Inferior parietal cortex (tissue), 1 donor: Measurements from ENCODE around the gene CD47.

Experiments used
- DNase-seq: peaks from one replicate; pipeline ENCODE4 v3.0.0-alpha.2; 2016; ENCODE audit errors: extremely low spot score

Gene CD47

DNA sequence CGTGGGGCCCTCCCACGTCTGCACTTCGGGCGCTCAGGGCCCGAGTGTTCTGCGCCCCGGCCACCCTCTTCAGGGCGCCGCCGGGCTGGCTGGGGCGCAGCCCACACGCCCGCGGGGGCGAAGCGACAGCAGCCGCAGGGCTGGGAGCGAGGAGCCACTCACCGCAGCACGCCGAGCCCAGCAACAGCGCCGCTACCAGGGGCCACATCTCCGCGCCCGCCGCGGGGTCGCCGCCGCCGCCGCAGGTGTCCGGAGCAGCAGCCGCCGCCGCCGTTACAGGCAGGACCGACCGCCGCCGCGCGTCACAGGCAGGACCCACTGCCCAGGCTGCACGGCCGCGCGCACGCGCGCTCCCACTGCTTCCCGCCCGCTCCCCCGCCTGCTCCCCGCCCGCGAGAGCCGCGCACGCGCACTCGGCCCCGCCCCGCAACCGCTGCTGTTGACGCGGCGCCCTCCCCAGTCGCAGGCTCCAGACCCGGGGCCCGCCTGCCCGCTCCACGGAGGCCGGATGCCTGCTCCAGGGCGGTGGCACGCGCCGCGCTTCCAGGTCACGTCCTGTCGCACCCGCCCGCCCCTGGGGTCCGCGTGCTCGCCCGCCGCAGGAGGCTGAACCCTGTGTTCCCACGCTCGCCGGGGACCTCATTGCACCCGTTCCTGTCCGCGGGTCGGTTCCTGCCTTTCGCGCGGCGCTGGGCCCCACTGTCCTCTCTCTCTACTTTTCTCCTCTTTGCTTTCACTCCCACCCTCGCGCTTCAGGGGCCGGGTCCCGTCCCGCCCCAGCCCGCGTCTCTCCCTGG lies at the start of gene CD47:
Gene CD47 (minus strand): TSS at position 331 of the 797 bp plus-strand sequence. CDS start 123 bp downstream, at position 208.
- peak; percentile 79 for DNase-seq

- DNase-seq, result no peak
These were observed 46.6 kb upstream of the CD47 start for GRCh38 chr3:108137460-108137814.

DNA sequence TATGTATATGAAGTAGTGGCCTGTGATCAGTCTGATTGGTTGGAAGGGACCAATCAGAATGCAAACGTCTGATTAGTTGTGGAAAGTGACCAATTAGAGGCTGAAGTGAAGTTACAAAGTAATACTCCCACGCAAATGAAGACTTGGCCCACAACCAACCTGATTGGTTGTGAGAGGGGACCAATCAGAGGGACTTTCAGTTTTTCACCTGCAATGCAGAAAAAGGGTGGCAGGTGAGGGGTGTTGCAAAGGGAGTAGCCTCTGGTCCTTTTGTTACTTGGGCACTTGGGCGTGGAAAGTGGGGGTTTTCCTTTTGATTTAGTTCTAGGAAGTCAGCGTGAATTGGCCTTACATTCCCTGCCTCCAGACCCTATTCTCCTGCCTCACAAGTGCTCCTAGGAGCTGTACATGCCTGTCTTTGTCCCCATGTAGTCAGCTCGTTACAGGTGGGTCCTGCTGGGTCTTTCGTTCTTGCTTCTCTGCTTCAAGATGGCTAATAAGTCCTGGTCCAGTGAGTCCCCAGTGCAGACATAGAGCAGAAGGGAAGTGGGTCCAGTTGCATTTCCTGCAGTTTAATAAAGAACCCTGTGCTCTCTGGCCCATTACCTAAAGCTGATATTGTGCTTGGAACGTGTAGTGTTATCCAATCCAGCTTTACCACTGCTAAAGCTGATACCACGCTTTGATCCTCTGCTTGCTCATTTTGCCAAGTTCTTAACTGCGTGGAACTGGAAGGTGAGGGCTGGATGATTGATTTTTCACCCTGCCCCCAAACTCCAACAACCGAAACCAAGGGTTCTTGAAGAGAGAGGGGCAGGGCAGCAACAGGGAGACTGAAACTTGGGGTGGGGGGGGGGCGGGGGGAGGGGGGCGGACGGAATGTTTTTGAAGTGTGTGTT lies 46.0 kb upstream of the CD47 start:
- no peak for DNase-seq

DNA sequence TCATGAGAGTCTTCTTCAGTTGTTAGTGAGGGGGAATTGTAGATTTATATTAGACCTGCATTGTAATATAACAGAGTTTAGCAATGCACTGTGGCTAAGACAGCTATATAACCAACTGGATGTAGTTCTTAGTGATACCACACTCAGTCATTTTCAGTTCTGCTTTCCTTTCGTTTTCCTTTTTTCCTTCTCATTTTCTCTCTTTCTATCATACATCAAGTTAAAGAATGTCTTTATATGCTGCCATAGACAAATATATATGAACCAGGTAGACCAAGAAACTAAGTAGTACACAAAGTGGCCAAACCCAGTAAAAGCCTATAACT lies 43.7 kb upstream of the CD47 start:
- DNase-seq, result no peak

GRCh38 chr3:108133858-108134554 lies 43.2 kb upstream of the CD47 start:
- DNase-seq, result no peak

- no peak for DNase-seq
These were observed 42.2 kb upstream of the CD47 start for GRCh38 chr3:108133048-108133369.

DNA sequence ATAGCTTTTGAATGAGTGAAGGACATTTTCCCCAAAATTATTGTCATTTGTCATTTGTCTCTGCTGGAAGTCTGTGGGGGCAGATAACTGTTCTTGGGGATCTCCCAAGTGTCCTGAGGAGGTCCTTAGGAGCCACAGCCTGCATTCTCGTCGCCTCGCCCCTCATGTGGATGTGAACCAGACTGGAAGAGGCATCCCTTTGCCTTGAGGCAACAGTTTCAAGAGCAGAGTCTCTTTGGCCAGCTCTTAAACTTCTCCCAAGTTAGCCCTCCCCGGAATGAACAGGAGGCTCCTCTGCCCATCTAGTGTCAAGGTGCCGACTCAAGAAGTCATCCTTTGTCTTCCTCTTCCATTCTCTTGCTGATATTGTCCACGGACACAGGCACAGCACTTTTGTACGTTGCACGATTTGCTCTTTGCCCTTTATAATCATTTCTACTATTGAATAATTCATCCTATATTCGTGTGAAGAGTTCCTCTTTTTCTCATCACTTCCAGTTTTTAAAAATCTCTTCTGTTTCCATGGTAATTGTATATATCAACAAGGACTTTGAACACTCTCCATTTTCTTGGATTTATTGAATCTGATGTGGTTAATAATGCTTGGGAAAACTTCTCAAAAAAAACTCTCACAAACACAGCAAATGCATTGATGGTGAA lies 40.8 kb upstream of the CD47 start:
- no peak for DNase-seq

GRCh38 chr3:108130701-108131474 lies 40.1 kb upstream of the CD47 start:
- DNase-seq, result no peak

- DNase-seq, result no peak
These were observed 39.4 kb upstream of the CD47 start for GRCh38 chr3:108130236-108130635.

DNA sequence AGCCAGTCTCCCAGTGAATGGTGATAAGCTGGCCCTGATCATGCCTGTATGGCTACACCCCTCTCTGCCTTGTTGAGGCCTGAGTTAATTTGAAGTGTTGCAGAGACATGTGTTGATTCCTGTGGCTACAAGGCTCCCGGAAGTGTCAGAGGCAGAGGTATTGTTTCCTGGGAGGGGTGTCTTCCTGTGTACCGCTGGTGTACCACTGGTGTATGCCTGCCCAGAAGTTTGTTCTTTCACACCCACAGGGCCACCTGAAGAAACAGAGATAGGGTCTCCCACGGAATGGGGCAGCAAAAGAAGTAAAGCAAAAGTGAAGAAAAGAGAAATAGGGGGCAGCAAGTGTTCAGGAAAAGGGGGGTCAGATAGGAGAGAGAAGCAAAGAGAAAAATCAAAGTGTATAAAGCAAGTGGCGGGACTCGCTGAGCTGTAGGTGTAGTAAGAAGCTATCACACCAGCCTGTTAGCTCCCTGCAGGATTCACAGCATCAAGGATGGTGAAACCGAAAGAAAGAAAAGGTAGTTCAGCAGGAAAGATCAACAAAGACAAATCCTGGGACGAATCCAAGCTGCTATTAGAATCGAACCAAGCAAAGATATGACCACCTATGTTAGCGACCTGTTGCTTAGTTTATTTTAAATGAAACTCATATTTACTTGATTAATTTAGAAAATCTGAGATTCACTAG lies 36.6 kb upstream of the CD47 start:
- DNase-seq, result no peak

DNA sequence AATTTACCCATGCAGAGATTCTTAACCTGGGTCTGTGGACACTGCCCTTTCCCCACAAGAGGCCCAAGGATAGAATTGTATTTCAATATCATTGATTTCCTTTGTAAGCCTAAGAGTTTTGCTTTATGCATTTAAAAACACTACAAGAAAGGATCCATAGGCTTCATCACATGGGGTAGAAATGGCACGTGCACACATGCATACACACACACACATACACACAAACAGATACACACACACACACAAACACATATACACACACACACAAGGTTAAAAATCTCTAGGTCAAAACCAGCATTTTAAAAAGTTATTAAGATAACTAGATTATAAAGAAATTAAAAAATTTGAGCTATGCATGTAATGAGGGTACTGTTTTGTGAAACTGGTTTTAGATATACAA lies 35.5 kb upstream of the CD47 start:
- no peak for DNase-seq

DNA sequence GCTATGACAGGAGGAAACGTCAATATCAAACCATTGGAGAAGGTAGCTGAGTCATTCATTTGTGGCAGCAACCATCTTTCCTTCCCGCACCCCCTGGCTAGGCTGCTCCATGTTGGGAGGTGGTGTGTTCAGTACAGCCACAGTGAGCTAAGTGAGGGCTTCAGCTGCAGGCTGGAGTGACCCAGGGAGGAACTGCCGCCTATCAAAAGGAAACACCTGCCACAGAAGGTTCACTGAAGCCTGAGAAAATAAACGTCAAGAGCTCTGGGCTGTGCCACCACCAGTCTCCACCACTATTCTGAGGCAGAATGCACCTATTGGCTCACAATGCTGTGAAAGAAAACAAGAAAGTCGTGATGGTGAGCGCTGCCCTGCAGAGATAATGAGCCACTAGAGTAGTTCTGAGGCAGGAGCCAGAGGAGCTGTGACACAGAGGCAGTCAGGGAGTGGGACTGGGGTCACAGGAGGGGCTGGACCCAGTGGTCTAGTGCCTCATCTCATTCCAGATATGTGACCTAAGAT lies 34.8 kb upstream of the CD47 start:
- DNase-seq, result no peak

DNA sequence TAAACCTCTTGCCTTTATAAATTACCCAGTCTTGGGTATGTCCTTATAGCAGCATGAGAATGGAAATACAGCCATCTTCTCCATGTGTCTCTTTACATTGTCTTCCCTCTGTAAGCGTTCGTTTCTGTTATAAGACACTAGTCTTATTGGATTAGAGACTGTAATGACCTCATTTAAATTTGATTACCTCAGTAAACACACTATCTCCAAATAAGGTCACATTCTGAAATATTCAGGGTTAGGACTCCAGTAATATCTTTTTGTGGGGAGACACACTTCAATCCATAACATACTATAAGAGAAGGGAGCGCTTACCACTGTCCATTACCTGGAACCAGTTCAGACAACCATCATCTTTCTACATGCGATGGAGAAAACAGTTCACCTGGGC lies 34.3 kb upstream of the CD47 start:
- DNase-seq, result no peak

GRCh38 chr3:108124337-108125152 lies 33.7 kb upstream of the CD47 start:
- DNase-seq, result no peak

- DNase-seq, result no peak
These were observed 32.5 kb upstream of the CD47 start for GRCh38 chr3:108123326-108123725.

DNA sequence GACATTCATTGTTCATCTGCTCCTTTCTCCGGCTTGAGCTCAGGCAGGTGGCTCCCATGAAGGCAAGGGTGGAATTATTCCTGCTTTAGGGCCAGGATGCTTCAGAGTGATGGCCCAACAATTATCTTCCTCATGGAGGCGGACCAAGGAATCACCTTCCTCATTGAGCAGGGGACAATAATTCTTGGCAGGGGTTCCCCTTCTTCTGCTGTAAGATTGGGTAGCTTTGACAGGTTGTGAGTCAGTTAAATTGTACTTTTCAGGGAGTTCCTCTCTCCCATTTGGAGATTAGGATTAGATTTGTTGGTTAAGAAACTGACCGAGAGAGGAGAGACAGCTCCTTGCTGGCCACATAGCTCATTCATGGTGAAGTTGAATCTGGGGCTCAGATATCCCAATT lies 31.4 kb upstream of the CD47 start:
- no peak for DNase-seq

DNA sequence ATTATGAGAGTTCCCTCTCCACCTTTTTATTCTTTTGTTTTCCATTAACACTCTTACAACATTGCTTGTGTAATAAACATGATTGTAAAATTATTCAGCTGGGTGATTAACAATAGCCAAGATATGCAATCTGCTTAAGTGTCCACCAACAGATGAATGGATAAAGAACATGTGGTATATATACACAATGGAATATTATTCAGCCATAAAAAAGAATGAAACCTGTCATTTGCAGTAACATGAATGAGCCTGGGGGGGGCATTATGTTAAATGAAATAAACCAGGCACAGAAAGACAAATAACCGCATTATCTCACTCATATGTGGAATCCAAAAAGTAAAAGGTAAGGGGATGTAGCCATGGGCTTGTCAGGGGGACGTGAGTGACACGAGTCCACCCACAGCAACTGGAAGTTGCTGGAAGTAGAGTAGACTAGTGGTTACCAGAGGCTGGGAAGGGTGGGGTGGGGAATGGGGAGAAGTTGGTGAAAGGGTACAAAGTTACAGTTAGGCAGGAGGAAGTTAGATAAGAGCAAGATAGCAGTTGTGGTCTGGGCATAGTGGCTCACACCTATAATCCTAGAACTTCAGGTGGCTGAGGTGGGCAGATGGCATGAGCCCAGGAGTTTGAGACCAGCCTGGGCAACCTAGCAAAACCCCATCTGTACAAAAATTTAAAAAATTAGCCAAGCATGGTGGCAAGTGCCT lies 28.7 kb upstream of the CD47 start:
- no peak for DNase-seq

GRCh38 chr3:108118038-108118768 lies 27.4 kb upstream of the CD47 start:
- no peak for DNase-seq
